Uterus (tissue), 2 donors: Measurements from ENCODE around the gene TMCO6.

Experiments used
- CTCF ChIP-seq, 4 experiments: fragments of 200-600 bp in 2 of 4; fragments of 450-650 bp in 2 of 4; sonication (generic) in 2 of 4; IDR thresholded peaks; one replicate each; pipeline ENCODE4 v1.5.1; 2016 to 2019; ENCODE audit warnings: antibody characterized with exemption in 4 of 4, mild to moderate bottlenecking in 2 of 4, moderate library complexity in 1 of 4
- POLR2A ChIP-seq, 2 donors: fragments of 450-650 bp; IDR thresholded peaks; one replicate each; pipeline ENCODE4 v1.6.1; 2016; ENCODE audit warnings: antibody characterized with exemption in 2 of 2, mild to moderate bottlenecking in 1 of 2, moderate library complexity in 1 of 2

DNA sequence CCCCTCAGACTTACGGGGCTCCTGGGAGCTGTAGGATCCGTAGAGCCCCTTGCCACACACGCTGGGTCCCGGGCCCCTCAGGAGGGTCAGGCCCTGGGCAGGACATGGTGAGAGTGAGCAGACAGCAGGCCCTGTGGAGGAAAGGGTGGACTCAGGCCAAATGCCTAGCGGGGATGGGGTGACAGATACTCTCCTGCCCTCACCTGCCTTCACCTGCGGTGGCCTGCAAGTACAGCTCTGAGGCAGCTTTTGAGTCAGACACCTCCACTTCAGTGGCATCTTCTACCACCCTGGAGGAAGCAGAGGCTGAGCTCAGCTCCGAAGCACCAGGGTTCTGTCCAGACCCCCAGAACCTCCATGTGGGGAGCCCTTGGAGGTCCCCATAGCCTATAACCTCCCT, 48.4 kb upstream of the TMCO6 start:
- no peak for TF ChIP-seq CTCF (IDR thresholded peaks at IDR 0.05)
- TF ChIP-seq POLR2A (IDR thresholded peaks at IDR 0.05), result no peak
